Heart left ventricle (tissue), 16 donors: ENCODE results near the gene SF3A2. TPM values are rescaled to one million over a fixed set of nuclear protein-coding genes. Genes with fewer than 3 reads are reported as not detected.
A peak's percentile ranks its signal among the peaks of the same experiment; 100 is the strongest.

Experiments
- ATAC-seq, 4 donors: fragments of 200-7000 bp; cut with Tn5 transposase; one replicate each; pipeline ENCODE4 v1.9.1; 2020 to 2022; ENCODE audit warnings: moderate library complexity in 4 of 4, mild to moderate bottlenecking in 3 of 4, moderate number of reproducible peaks in 1 of 4
- DNase-seq, 5 donors: peaks; one replicate each; pipeline ENCODE4 v3.0.0-alpha.2; 2020
- H3K27ac ChIP-seq, 12 donors: fragments of 200-600 bp; sonication (generic) in 4 of 12; one replicate each; pipeline versions ENCODE4 v1.5.0 to v1.8.0; 2016 to 2022; ENCODE audit warnings: mild to moderate bottlenecking in 2 of 12
- H3K27me3 ChIP-seq, 9 donors: fragments of 200-600 bp; sonication (generic) in 2 of 9; one replicate each; pipeline versions ENCODE4 v1.5.1 to v1.8.0; 2016 to 2022; ENCODE audit warnings: mild to moderate bottlenecking in 3 of 9
- H3K36me3 ChIP-seq, 9 donors: fragments of 200-600 bp; sonication (generic) in 2 of 9; one replicate each; pipeline versions ENCODE4 v1.5.0 to v1.8.0; 2018 to 2022; ENCODE audit warnings: mild to moderate bottlenecking in 2 of 9
- H3K4me1 ChIP-seq, 12 donors: fragments of 200-600 bp; sonication (generic) in 4 of 12; one replicate each; pipeline versions ENCODE4 v1.5.0 to v1.8.0; 2016 to 2022; ENCODE audit warnings: mild to moderate bottlenecking in 3 of 12
- H3K4me3 ChIP-seq, 12 donors: fragments of 200-600 bp; sonication (generic) in 4 of 12; one replicate each; pipeline versions ENCODE4 v1.5.0 to v1.8.0; 2017 to 2022; ENCODE audit warnings: mild to moderate bottlenecking in 9 of 12, moderate library complexity in 4 of 12
- H3K9me3 ChIP-seq, 12 donors: fragments of 200-600 bp; sonication (generic) in 4 of 12; one replicate each; pipeline versions ENCODE4 v1.5.0 to v1.8.0; 2016 to 2022; ENCODE audit warnings: mild to moderate bottlenecking in 1 of 12
- CTCF ChIP-seq, 12 donors: fragments of 200-600 bp; sonication (generic) in 4 of 12; IDR thresholded peaks; one replicate each; pipeline versions ENCODE4 v1.5.0 to v1.8.0; 2018 to 2022; ENCODE audit warnings: antibody characterized with exemption in 12 of 12, mild to moderate bottlenecking in 5 of 12
- POLR2A ChIP-seq, 2 donors: fragments of 450-650 bp; IDR thresholded peaks; one replicate each; pipeline ENCODE4 v1.6.1; 2017; ENCODE audit warnings: antibody characterized with exemption in 2 of 2, mild to moderate bottlenecking in 2 of 2, moderate library complexity in 2 of 2
- WGBS, 4 donors: extraction: QIAGEN DNeasy Blood & Tissue Kit in 2 of 4; methylation state at CpG; one replicate each; pipeline versions ENCODE4 v1.1.5 to v1.1.7; 2013 to 2018; 5-methylcytosine and 5-hydroxymethylcytosine counted together
- intact Hi-C, 10 donors: fragments of 100-400 bp; cut with DNase I; formaldehyde crosslinking; loops; one replicate each; pipeline versions ENCODE4 v1.11.1 to v1.14.2; 2022
- polyA plus RNA-seq, 2 donors: library from polyadenylated mRNA; stranded (reverse); fragments of 200-250 nt; gene quantifications; one replicate each; pipeline ENCODE4 v1.2.3, GENCODE V29; 2013
- total RNA-seq, 9 donors: library from RNA; depleted of rRNA in 2 of 9; stranded (reverse); fragments of >200 nt in 2 of 9; fragmentation: NEBNext Ultra II Directional in 3 of 9; extraction: Animal tissue kit (Norgen Biotek cat#: 25700) in 3 of 9; gene quantifications; one replicate each; pipeline versions ENCODE4 v1.1.0 to v1.2.4, GENCODE V29; 2016 to 2023
- donor health status: ischemic (EF 13 %, LVEDD 7.1; RV severe dilation, severe dysfunction).
- donor health status: healthy with polysubstance abuse.
- donor health status: DM: no; HTN: yes; CAD: no.
- donor health status: DM: no; HTN: no; CAD: no.
- donor health status: ischemic (EF 25% LVEDD 6.9; RV normal size, moderate dysfunction).
- donor health status: ischemic (EF 25% LVEDD 5.7; RV mildly dilated, moderate dysfunction).
- donor health status: healthy.
- donor health status: DM: yes; HTN: yes; CAD: no.
- donor health status: ischemic (EF 35%, LVEDD 5.7; RV mildly dilated, moderate dysfunction).
- donor health status: nonischemic (EF 11% LVEDD 7.7; RV severe dilation, severe dysfunction).
- donor health status: DM: yes; HTN: yes; CAD: no.
- donor health status: PGD.
- donor health status: ischemic (EF 29% LVEDD 5.4; RV normal size, mild dysfunction).
- donor health status: nonischemic (EF 23%, LVEDD 6.1; RV moderate dilation, normal function).

The SF3A2 gene
- total and polyA plus RNA-seq, 11 donors, result 19.2 to 43.9 (median 28.6) TPM

- 90 to 92% (median 91%) methylated on average over 4 of the region's 4 CpGs for WGBS, 4 donors
- no peak for DNase-seq
- no peaks in the 10 kb centered on the region for H3K27me3 ChIP-seq
- H3K4me1 ChIP-seq, result peaks cover 7 to 64% (median 34%) of the 10 kb centered on the region in 12 donors
- intact Hi-C loops, result no loop called here
- H3K36me3 ChIP-seq, result peaks cover 0 to 24% (median 22%) of the 10 kb centered on the region in 9 donors
- H3K27ac ChIP-seq, result peak overlapping the region in 1 of 12 donors; percentile 99
- TF ChIP-seq CTCF (IDR thresholded peaks at IDR 0.05) (no peak), POLR2A (IDR thresholded peaks at IDR 0.05) (no peak)
- H3K4me3 ChIP-seq, result peak overlapping the region in 9 of 12 donors; percentile 87 to 100 (median 97)
- no peak for ATAC-seq
- no peaks in the 10 kb centered on the region for H3K9me3 ChIP-seq
These were observed 31.8 kb downstream of the SF3A2 start for GRCh38 chr19:2268480-2268830.

- 2 to 3% (median 2%) methylated on average over 10 to 19 of the region's 19 CpGs for WGBS, 4 donors
- peak overlapping the region in 10 of 12 donors; percentile 14 to 100 (median 70) for H3K27ac ChIP-seq
These were observed 32.2 kb downstream of the SF3A2 start for GRCh38 chr19:2268861-2269243.

GRCh38 chr19:2269244-2270156 lies 32.9 kb downstream of the SF3A2 start:
- DNase-seq (peak; percentile 98 to 100 (median 99)), ATAC-seq (peak; percentile 89 to 92 (median 91))
- Histone ChIP-seq H3K4me3 (peak overlapping the region; percentile 87 to 100 (median 98)), H3K4me1 (peaks cover 9 to 74% (median 42%) of the 10 kb centered on the region in 12 donors), H3K36me3 (peaks cover 0 to 30% (median 22%) of the 10 kb centered on the region in 9 donors), H3K27me3 (no peaks in the 10 kb centered on the region), H3K9me3 (no peaks in the 10 kb centered on the region), H3K27ac (peak overlapping the region; percentile 91 to 100 (median 99))
- no peak for TF ChIP-seq CTCF (IDR thresholded peaks at IDR 0.05)
- peak; percentile 100 for TF ChIP-seq POLR2A (IDR thresholded peaks at IDR 0.05)
- intact Hi-C loops, result loop anchor here in 9 of 10 donors (1.0 to 10.0 kb wide), 12 partner anchors 32 to 125 kb away; partner anchors contain the start of genes PLEKHJ1 (in 6 of the 9), SF3A2 (in 6 of the 9), AP3D1 (in 2 of the 9) and DOT1L (in 2 of the 9)
- 0 to 1% (median 0%) methylated on average over 10 to 103 of the region's 103 CpGs for WGBS, 4 donors

More at GRCh38 chr19:2268861-2269243, 32.2 kb downstream of the SF3A2 start:
- TF ChIP-seq CTCF (IDR thresholded peaks at IDR 0.05) (no peak), POLR2A (IDR thresholded peaks at IDR 0.05) (no peak)
- intact Hi-C loops, result loop anchor here in 1 of 10 donors (1.0 kb wide), 1 partner anchor 33 kb away; the partner anchor contains the start of genes PLEKHJ1 and SF3A2
- H3K4me3 ChIP-seq, result peak overlapping the region; percentile 87 to 100 (median 98)
- DNase-seq (no peak), ATAC-seq (no peak)
- peaks cover 9 to 68% (median 38%) of the 10 kb centered on the region in 12 donors for H3K4me1 ChIP-seq
- H3K27me3 ChIP-seq, result no peaks in the 10 kb centered on the region
- peaks cover 0 to 25% (median 22%) of the 10 kb centered on the region in 9 donors for H3K36me3 ChIP-seq
- no peaks in the 10 kb centered on the region for H3K9me3 ChIP-seq

- ATAC-seq, result peak in 1 of 4 donors; percentile 17
- DNase-seq, result peak in 4 of 5 donors; percentile 54 to 73 (median 64)
- Histone ChIP-seq H3K27ac (peak overlapping the region; percentile 91 to 100 (median 99)), H3K4me1 (peaks cover 9 to 73% (median 45%) of the 10 kb centered on the region in 12 donors), H3K36me3 (peaks cover 0 to 30% (median 22%) of the 10 kb centered on the region in 9 donors), H3K4me3 (peak overlapping the region; percentile 87 to 100 (median 98)), H3K27me3 (no peaks in the 10 kb centered on the region), H3K9me3 (no peaks in the 10 kb centered on the region)
- intact Hi-C loops, result loop anchor here in 9 of 10 donors (1.0 to 10.0 kb wide), 12 partner anchors 33 to 125 kb away; partner anchors contain the start of genes PLEKHJ1 (in 5 of the 9), SF3A2 (in 5 of the 9), AP3D1 (in 2 of the 9) and DOT1L (in 2 of the 9)
- no peak for TF ChIP-seq CTCF (IDR thresholded peaks at IDR 0.05)
- TF ChIP-seq POLR2A (IDR thresholded peaks at IDR 0.05), result no peak
- 0 to 2% (median 0%) methylated on average over 18 to 30 of the region's 30 CpGs for WGBS, 4 donors
These were observed 33.5 kb downstream of the SF3A2 start for GRCh38 chr19:2270157-2270422.
